GM19043 (cell line): ENCODE results near the gene MYO5A.
"Not testable (repeated sequence)": the region's sequence is repeated elsewhere in the genome, so short reads cannot be mapped to it uniquely, and the experiment has no call there.

Experiments
- ATAC-seq: cut with Tn5 transposase; IDR thresholded peaks from one replicate; pipeline ENCODE4 v1.9.1; 2021; ENCODE audit warnings: low read depth; ENCODE audit not compliant: unreplicated experiment

Gene MYO5A

DNA sequence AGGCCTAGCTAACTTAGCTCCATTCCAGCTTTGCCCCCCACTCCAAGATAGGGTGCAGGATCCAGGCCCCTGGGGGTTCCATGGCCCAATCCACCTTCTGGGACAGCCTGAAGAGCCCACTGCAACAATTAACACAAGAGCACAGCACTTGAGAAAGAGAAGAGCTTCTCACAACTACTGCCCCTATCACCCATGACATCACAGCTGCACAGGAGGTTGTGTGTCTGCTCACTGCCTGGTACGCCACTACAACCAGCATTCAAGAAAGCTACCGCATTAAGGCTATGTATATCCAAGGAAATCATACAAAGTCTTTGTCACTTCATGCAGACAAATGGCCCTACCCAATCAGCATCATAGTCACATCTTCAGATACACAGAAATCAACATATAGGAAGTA is 62.0 kb downstream of the MYO5A start:
- no peak for ATAC-seq

DNA sequence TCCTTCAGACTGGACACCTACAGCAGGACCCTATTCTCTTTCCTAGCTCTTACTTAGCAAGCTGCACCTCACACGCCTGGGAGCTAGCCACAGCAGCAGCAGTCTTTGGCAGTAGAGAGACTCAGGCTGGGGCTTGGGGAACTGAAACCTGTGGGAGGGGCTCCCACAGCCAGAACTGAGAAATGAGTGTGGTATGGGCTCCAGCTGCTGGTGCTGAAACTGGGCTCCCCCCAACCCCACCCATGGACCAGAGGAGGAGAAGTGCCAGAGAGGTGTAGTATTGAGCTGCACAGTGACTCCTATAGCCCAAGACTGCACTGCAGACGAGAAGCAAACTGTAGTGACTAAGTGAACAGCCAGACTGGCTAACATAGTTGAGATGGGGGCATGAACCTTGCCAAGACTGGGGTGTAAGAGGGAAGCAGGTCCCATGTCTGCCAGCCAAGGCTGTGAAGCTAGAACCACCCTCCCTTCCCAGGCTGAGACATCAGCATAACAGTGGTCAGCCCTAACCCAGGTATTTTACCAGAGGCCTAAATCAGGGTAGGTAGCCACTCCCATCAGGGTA is 62.5 kb downstream of the MYO5A start:
- ATAC-seq: peak; percentile 92

DNA sequence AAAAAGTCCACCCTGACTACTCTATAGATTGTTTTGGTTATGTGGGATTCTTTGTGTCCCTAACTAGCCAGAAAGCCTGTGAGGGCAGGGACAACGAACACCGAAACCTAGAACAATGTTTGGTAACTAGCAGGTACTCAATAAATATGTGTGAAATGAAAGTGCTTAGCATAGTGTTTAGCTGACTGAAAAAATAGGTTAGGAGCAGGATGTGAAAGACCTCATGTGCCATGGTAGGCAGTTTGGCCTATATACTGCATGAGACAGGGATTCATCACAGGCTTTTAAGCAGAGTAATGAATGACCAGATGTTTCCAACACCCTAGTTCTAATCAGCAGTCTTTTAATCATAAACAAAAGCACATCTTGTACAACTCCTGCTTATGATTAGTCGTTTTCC is 64.2 kb downstream of the MYO5A start:
- ATAC-seq: peak; percentile 56

DNA sequence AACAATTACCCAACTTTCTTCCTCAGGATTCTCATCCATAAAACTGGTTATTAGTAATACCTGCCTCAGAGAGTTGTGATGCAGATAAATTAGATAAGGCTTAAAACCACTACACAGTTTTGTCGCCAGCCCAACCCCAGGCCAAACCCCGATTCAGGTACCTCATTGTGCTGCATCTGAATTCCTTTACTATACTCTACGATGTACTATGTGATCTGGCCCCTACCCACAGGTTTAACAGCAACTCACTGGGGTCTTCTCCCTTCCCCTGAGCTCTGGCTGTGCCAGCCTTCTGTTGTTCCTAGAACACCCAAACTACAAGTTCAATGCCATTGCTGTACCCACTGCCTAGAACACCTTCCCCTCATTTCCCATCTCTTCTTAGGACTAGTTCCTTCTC is 64.6 kb downstream of the MYO5A start:
- no peak for ATAC-seq

DNA sequence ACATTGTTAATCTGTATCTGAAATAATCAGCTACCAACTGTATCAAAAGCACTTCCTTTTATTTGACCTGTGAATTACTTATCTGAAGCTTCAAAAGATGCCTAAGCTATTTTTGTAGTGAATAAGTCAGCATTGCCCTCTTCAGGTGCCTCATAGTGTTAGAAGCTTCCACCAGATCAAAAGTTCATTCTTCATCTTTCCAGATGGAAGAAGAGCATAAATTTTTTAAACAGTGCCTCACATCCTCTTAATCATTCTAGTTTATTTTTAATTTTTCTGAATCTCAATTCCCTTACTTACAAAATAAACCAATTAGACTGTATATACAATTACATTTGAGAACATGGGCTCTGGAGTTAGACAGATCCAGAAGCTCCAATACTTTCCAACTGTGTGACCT is 65.0 kb downstream of the MYO5A start:
- ATAC-seq: no peak

DNA sequence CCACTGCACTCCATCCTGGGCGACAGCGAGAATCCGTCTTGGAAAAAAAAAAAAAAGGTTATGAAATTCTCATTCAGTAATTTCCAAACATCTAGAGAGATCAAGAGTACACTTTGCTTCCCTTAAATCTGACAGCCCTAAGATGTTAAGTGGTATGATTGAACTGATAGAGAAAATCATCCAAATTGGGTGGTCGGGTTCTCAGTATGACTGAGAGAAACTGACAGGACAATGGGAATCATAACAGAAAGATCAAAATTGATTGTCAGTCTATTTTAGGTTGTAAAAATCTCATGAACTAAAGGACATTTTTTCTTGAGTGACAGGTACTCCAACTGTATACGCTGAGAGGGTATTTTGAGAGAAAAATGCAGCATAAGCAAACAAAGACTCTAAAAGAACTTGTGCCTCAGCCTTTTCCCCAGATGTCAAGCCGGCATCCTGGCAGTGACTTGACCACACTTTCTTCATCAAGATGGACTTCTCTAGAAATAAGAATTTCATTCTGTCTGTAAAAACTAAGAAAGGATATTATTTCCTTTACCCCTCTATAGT is 65.8 kb downstream of the MYO5A start:
- no peak for ATAC-seq

DNA sequence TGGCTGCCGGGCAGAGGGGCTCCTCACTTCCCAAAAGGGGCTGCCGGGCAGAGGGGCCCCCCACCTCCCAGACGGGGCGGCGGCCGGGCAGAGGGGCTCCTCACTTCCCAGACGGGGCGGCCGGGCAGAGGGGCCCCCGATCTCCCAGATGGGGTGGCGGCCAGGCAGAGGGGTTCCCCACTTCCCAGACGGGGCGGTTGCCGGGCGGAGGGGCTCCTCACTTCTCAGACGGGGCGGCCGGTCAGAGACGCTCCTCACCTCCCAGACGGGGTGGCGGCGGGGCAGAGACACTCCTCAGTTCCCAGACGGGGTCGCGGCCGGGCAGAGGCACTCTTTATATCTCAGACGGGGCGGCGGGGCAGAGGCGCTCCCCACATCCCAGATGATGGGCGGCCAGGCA is 69.0 kb downstream of the MYO5A start:
- ATAC-seq: not testable (repeated sequence)

DNA sequence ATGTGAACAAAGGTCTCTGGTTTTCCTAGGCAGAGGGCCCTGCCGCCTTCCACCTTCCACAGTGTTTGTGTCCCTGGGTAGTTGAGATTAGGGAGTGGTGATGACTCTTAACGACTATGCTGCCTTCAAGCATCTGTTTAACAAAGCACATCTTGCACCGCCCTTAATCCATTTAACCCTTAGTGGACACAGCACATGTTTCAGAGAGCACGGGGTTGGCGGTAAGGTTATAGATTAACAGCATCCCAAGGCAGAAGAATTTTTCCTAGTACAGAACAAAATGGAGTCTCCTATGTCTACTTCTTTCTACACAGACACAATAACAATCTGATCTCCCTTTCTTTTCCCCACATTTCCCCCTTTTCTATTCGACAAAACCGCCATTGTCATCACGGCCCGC is 69.4 kb downstream of the MYO5A start:
- ATAC-seq: not testable (repeated sequence)

DNA sequence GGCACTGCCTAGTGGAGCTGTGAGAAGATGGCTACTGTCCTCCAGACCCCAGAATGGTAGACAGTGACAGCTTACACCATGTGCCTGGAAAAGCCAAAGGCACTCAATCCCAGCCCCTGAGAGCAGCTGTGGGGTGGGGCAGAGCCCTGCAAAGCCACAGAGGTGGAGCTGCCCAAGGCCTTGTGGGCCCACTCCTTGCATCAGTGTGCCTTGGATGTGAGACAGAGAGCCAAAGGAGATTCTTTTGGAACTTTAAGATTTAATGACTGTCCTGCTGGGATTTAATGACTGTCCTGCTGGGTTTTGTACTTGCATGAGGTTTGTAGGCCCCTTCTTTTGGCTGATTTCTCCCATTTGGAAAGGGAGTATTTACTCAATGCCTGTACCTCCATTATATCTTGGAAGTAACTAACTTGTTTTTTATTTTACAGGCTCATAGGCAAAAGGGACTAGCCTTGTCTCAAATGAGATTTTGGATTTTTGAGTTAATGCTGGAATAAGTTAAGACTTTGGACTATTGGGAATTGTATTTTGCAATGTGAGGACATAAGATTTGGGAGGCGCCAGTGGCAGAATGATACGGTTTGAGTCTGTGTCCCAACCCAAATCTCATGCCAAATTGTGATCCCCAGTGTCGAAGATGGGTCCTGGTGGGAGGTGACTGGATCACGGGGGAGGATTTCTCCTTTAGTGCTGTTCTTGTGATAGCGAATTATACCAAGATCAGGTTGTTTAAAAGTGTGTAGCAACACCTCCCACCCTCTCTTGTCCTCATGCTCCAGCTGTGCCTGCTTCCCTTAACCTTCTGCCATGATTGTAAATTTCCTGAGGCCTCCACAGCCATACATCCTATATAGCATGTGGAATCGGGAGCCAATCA is 80.4 kb downstream of the MYO5A start:
- no peak for ATAC-seq

DNA sequence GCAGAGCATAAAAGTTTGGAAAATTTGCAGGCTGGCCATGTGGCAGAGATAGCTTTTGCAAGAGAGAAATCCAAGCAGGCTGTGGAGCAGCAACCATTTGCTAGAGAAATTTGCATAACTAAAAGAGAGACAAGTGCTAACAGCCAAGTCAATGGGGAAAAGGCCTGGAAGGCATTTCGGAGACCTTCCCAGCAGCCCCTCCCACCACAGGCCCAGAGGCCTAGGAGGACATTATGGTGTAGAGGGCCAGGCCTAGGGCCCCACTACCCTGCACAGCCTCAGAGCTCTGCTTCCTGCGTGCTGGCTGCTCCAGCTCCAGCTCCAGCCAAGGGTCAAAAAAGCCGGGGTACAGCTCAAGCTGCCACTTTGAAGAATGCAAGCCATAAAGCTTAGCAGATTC is 82.7 kb downstream of the MYO5A start:
- ATAC-seq: no peak

DNA sequence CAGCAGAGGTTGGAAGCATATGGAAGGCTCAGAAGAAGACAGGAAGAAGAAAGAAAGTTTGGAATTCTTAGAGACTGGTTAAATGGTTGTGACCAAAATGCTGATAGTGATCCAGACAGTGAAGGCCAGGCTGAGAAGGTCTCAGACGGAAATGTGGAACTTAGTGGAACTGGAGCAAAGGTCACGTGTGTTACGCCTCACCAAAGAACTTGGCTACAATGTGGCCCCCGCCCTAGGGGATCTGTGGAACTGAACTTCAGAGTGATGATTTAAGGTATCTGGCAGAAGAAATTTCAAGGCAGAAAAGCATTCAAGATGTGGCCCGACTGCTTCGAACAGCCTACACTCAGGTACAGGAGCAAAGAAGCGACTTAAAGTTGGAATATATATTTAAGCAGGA is 83.1 kb downstream of the MYO5A start:
- ATAC-seq: no peak

DNA sequence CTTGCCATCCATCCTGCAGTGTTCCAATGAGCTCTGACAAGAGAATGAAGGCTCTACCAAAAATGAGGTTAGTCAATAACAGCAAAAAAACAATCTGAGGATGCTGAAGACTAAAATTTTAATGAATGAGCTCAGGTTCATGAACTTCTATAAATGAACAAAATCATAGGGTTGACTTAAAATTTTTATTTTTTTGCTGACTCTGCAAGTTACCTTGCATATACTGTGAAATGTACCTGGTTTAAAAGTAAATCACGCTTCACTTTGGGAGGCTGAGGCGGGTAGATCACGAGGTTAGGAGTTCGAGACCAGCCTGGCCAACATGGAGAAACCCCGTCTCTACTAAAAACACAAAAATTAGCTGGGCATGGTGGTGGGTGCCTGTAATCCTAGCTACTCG is 85.5 kb downstream of the MYO5A start:
- not testable (repeated sequence) for ATAC-seq

DNA sequence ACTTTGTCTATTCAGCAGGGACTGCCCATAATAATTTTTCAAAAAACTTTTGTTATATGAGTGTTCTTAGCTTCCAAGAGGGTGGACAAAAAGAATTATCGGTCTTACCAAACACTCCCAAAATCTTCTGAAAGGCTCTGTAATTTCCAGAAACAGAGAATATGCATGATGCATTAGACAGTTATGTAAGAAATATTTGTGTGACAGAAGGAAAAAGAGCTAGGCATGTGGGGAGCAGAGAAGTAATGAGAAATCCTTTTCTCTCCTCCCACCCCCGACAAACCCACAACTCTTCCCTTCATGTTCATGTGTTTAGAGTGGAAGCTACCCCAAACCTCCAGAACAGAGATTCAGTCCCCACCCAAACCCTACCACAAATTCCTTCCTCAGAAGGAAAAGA is 86.8 kb downstream of the MYO5A start:
- no peak for ATAC-seq

DNA sequence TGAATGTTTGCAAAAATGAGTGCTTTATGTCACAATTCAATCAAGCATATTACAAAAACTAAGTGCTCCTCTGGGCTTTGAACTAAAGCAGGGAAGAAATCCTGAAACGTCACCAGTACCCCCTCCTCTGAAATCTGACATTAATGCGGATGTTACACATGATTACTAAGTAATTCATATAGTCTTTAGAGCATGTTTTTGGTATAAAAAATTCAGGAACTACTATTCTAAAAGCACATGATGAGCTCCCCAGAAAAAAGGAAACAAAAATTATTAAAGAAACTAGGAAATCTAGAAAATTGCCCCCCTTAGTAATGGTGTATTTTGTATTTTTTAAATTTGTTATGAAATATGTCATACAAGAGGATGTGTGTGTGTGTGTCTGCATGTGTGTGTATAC is 87.7 kb downstream of the MYO5A start:
- no peak for ATAC-seq

DNA sequence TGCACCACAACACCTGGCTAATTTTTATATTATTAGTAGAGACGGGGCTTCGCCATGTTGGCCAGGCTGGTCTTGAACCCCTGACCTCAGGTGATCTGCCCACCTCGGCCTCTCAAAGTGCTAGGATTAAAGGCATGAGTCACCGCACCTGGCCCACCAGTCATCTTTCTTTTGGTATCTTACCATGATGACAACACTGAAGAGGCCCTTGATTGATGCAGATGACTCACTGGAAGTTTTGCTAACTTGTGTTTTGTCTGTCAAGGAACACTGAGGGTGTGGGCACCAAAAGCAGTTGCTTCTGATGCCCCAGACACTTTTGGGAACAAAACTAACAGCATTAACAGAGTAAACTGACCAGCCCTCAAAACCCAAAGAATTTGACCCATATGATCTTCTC is 88.3 kb downstream of the MYO5A start:
- ATAC-seq: no peak

DNA sequence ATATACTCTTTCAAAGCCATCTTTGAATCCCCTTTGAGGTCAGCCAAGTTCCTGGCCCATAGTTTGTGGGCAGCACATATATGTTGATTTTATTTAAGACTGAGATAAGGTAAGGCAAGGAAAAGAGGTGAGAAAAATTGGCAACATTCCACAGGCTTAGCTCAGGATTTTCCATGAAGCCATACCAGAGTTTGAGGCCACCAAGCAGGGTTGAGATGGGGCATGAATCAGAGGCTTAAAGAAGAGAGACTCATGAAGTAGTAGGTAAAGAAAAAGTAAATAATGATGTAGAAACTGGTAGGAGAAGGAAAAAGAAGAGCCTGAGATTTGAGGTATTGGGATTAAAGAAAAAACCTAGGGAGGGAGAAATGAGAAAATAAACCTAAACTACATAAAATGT is 89.2 kb downstream of the MYO5A start:
- no peak for ATAC-seq

DNA sequence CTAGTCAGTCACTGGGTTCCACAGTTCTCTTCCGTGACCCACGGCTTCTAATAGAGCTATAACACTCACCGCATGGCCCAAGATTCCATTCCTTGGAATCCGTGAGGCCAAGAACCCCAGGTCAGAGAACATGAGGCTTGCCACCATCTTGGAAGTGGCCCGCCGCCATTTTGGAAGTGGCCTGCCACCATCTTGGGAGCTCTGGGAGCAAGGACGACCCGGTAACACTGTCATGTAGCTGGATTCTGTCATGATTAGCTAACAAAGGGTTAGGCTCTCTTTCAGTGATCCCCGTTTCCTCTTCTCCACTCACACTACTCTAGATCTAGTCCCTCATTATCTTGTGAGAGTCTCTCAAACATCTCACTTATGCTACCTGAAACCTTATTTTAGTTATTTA is 89.6 kb downstream of the MYO5A start:
- ATAC-seq: not testable (repeated sequence)

DNA sequence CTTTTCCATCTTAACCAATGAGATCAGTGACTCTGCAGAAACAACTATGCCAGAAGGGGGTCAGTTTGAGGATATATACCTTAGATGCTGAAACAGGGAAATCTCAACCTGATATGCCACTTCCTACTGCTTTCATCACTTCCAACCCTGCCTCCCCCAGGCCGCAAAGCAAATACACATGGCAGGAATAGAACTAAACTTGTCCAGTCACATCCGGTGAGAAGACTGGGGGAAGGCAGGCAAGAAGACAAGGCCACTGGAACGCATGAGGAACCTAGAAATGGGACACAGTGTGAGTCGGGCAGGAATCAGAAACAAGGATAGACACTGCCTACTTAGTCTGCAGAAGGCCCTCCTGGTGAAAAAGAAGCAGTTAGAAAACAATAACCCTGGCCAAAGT is 90.6 kb downstream of the MYO5A start:
- no peak for ATAC-seq

DNA sequence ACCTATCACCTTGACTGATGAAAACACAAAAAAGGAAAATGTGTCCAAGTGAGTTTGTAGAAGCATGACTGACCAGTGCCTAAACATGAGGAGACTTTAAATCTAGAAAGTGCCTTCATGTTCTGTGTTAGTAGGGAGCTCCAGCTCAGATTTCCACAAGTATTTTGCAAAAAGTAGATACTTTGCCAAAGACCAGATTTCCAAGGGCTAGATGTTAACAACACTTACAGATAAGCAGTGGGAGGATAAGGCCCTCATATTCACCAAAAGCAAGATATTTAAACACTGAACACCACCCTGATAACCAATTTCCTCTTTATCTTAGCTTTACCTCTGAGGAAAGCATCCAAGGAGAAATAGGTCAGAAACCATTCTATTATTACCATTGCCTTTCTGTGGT is 91.0 kb downstream of the MYO5A start:
- no peak for ATAC-seq

DNA sequence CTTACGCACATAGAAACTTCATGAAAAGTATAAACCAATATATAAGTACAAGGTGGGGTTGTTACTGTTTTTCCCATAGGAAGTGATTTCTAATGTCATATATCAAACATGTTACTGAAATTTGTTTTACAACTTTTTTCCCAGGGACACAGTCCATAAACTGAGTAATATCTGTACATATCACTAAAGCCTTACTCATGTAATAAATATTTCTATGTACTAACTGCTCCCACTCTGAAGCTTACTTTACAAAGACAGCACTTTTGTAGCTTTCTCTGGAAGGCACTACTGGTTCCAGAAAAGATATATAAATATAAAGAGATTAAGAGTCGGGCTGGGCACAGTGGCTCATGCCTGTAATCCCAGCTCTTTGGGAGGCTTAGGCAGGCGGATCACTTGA is 91.7 kb downstream of the MYO5A start:
- ATAC-seq: no peak

DNA sequence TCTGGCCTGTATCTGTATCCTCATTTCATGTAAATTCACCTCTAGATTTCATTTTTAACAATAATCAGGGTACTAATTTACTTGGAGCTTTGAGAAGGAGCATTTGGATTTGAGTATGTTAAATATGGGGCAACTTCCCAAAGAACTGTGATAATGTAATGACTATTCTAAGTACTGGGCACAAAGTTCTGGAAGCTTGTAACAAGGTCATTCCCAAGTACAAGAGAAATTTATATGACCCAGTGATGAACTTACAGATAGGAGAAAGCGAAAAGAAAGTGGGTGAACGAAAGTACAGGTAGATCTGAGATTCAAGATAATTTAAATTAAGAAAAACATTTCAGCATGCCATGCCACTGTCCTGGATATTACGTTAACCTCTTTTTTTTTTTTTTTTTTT is 93.8 kb downstream of the MYO5A start:
- ATAC-seq: no peak

DNA sequence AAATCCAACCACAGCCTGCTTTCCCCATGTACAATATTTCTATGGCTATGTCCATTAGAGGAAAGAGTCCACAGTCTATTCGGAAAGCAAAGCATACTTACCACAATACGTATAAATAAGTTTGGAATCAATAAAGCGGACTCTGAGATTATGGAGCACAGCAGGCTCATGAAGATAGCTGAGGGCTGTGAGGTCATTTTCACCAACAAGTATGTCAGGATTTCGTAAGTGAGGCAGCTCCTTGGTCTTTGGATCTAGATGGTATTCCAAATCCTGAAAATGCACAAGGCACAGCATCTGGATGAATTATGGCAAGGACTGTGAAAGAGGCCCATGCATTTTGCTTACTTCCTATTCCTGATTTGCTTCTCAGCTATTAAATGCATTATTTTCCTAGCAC is 100.4 kb downstream of the MYO5A start:
- ATAC-seq: no peak
